ENCODE measurements around the gene DNAJC9.
A peak's percentile ranks its signal among the peaks of the same experiment; 100 is the strongest.

DNAJC9 gene

GRCh38 chr10:73252445-73253224 lies 5.6 kb upstream of the DNAJC9 start, which contains the start of gene MRPS16:
TSS of gene MRPS16 (minus strand) at chr10:73252644. CDS start at chr10:73252482, 162 bp downstream.
- Histone ChIP-seq H3K4me1 (ENCODE audit: low read depth, poor library complexity, severe bottlenecking) (peaks cover 28% of the 10 kb centered on the region), H3K9ac (peak within 1 kb of the TSS; percentile 73; the same call in 1 of the 2 replicates), H4K20me1 (ENCODE audit: insufficient read depth) (no peaks in the 10 kb centered on the region), H3K4me3 (IDR thresholded peaks at IDR 0.05; ENCODE audit: insufficient read depth, low read depth, low read length) (no peak within 1 kb of the TSS), H3K27ac (peak within 1 kb of the TSS; percentile 65), H3K27me3 (ENCODE audit: insufficient read depth, low read depth) (no peaks in the 10 kb centered on the region), H3K4me2 (peak within 1 kb of the TSS; percentile 73), H3K79me2 (ENCODE audit: insufficient read depth, low read depth) (peaks cover 36% of the 10 kb centered on the region), H2AFZ (ENCODE audit: low read depth) (peak within 1 kb of the TSS; percentile 72), H3K36me3 (ENCODE audit: insufficient read depth) (no peaks in the 10 kb centered on the region)
- no peak for TF ChIP-seq CTCF (conservative IDR thresholded peaks at IDR 0.05; ENCODE audit: low read depth, low read length)

GRCh38 chr10:73251683-73252444 lies 4.8 kb upstream of the DNAJC9 start:
- no peak for TF ChIP-seq CTCF (conservative IDR thresholded peaks at IDR 0.05; ENCODE audit: low read depth, low read length)
- Histone ChIP-seq H3K9ac (peak overlapping the region; percentile 73; the same call in 1 of the 2 replicates), H3K36me3 (ENCODE audit: insufficient read depth) (no peaks in the 10 kb centered on the region), H4K20me1 (ENCODE audit: insufficient read depth) (no peaks in the 10 kb centered on the region), H3K4me3 (IDR thresholded peaks at IDR 0.05; ENCODE audit: insufficient read depth, low read depth, low read length) (no peak overlapping the region), H3K4me2 (peak overlapping the region; percentile 58), H3K27ac (peak overlapping the region; percentile 65), H3K79me2 (ENCODE audit: insufficient read depth, low read depth) (peaks cover 36% of the 10 kb centered on the region), H3K27me3 (ENCODE audit: insufficient read depth, low read depth) (no peaks in the 10 kb centered on the region), H2AFZ (ENCODE audit: low read depth) (peak overlapping the region; percentile 72), H3K4me1 (ENCODE audit: low read depth, poor library complexity, severe bottlenecking) (peaks cover 29% of the 10 kb centered on the region)

GRCh38 chr10:73248259-73248724 lies 1.2 kb upstream of the DNAJC9 start:
- peaks cover 70% of the 10 kb centered on the region for H3K79me2 ChIP-seq (ENCODE audit: insufficient read depth, low read depth)
- H3K27me3 ChIP-seq (ENCODE audit: insufficient read depth, low read depth) = no peaks in the 10 kb centered on the region
- peak overlapping the region; percentile 83; the same call in 1 of the 2 replicates for H3K9ac ChIP-seq
- peak overlapping the region; percentile 47; the same call in 1 of the 2 replicates for H2AFZ ChIP-seq (ENCODE audit: low read depth)
- TF ChIP-seq CTCF (conservative IDR thresholded peaks at IDR 0.05; ENCODE audit: low read depth, low read length) = no peak
- 0 out of 2 replicates have a peak, but pooled peaks cover 4% of the 10 kb centered on the region for H4K20me1 ChIP-seq (ENCODE audit: insufficient read depth)
- no peak overlapping the region for H3K4me3 ChIP-seq (IDR thresholded peaks at IDR 0.05; ENCODE audit: insufficient read depth, low read depth, low read length)
- peak overlapping the region; percentile 83; the same call in 1 of the 2 replicates for H3K27ac ChIP-seq
- H3K36me3 ChIP-seq (ENCODE audit: insufficient read depth) = no peaks in the 10 kb centered on the region
- peaks cover 42% of the 10 kb centered on the region for H3K4me1 ChIP-seq (ENCODE audit: low read depth, poor library complexity, severe bottlenecking)
- H3K4me2 ChIP-seq = peak overlapping the region; percentile 78; the same call in 1 of the 2 replicates

GRCh38 chr10:73247509-73248258 lies 629 bp upstream of the DNAJC9 start:
- Histone ChIP-seq H3K27ac (peak overlapping the region; percentile 83), H3K4me2 (peak overlapping the region; percentile 78), H3K36me3 (ENCODE audit: insufficient read depth) (no peaks in the 10 kb centered on the region), H3K9ac (peak overlapping the region; percentile 83; the same call in 1 of the 2 replicates), H2AFZ (ENCODE audit: low read depth) (peak overlapping the region; percentile 47), H3K4me3 (IDR thresholded peaks at IDR 0.05; ENCODE audit: insufficient read depth, low read depth, low read length) (no peak overlapping the region), H4K20me1 (ENCODE audit: insufficient read depth) (0 out of 2 replicates have a peak, but pooled peaks cover 4% of the 10 kb centered on the region), H3K27me3 (ENCODE audit: insufficient read depth, low read depth) (no peaks in the 10 kb centered on the region), H3K4me1 (ENCODE audit: low read depth, poor library complexity, severe bottlenecking) (peaks cover 42% of the 10 kb centered on the region), H3K79me2 (ENCODE audit: insufficient read depth, low read depth) (peaks cover 71% of the 10 kb centered on the region)
- TF ChIP-seq CTCF (conservative IDR thresholded peaks at IDR 0.05; ENCODE audit: low read depth, low read length) = no peak; the same call in 1 of the 2 replicates

Measured in KMS-11 (cell line).